HFFc6 (cell line): ENCODE results near the gene DHRS9. TPM values are rescaled to one million over a fixed set of nuclear protein-coding genes. Genes with fewer than 3 reads are reported as not detected.

Experiments used
- DNase-seq: peaks from one replicate; pipeline ENCODE4 v3.0.0-alpha.2; 2018
- H3K27ac Mint-ChIP-seq: 2 replicates; pipeline ENCODE4 v1.8.0; 2020; ENCODE audit warnings: mild to moderate bottlenecking, mixed read lengths
- H3K27me3 Mint-ChIP-seq: 2 replicates; pipeline ENCODE4 v1.8.0; 2021; ENCODE audit warnings: mild to moderate bottlenecking, moderate library complexity, mixed read lengths; ENCODE audit not compliant: insufficient read depth
- H3K36me3 Mint-ChIP-seq: 2 replicates; pipeline ENCODE4 v1.8.0; 2021; ENCODE audit warnings: low read depth, mixed read lengths
- H3K4me1 Mint-ChIP-seq: 2 replicates; pipeline ENCODE4 v1.8.0; 2020; ENCODE audit warnings: low read depth, mixed read lengths
- H3K4me3 Mint-ChIP-seq: 2 replicates; pipeline ENCODE4 v1.8.0; 2020; ENCODE audit warnings: mild to moderate bottlenecking, moderate library complexity, mixed read lengths
- H3K9me3 Mint-ChIP-seq: 2 replicates; pipeline ENCODE4 v1.8.0; 2020; ENCODE audit warnings: mild to moderate bottlenecking, mixed read lengths
- CTCF ChIP-seq: fragments of 200-600 bp; sonication (generic); IDR thresholded peaks from 2 replicates; pipeline ENCODE4 v1.5.0; 2021; ENCODE audit warnings: antibody characterized with exemption, mild to moderate bottlenecking
- total RNA-seq, 6 experiments: library from RNA; stranded (reverse); fragmentation: NEBNext Ultra II Directional; extraction: Animal tissue kit (Norgen Biotek cat#: 25700); gene quantifications; 2 replicates in 1 of 6; 3 replicates in 5 of 6; pipeline ENCODE4 v1.2.3, GENCODE V29; 2021

DHRS9 gene
- total RNA-seq, 6 experiments from 2014 or later = not detected

- H3K4me3 Mint-ChIP-seq = no peak within 1 kb of the TSS
- no peaks in the 10 kb centered on the region; the same call in none of the 2 replicates for H3K27me3 Mint-ChIP-seq
- DNase-seq = no peak
- no peak for TF ChIP-seq CTCF
- H3K4me1 Mint-ChIP-seq = no peaks in the 10 kb centered on the region
- H3K27ac Mint-ChIP-seq = no peak within 1 kb of the TSS
- peaks cover 49% of the 10 kb centered on the region for H3K9me3 Mint-ChIP-seq
- peaks cover 5% of the 10 kb centered on the region; the same call in 1 of the 2 replicates for H3K36me3 Mint-ChIP-seq
These were observed 38.2 kb upstream of the DHRS9 start, which contains the start of gene ABCB11 for GRCh38 chr2:169031202-169031601. Gene ABCB11, minus strand, starts transcription at chr2:169031324. Its CDS starts 13,199 bp downstream, at chr2:169018125.

- TF ChIP-seq CTCF = no peak
- no peaks in the 10 kb centered on the region; the same call in 1 of the 2 replicates for H3K27me3 Mint-ChIP-seq
- H3K36me3 Mint-ChIP-seq = peaks cover 5% of the 10 kb centered on the region; the same call in 1 of the 2 replicates
- H3K9me3 Mint-ChIP-seq = peaks cover 43% of the 10 kb centered on the region
- no peak overlapping the region for H3K27ac Mint-ChIP-seq
- H3K4me1 Mint-ChIP-seq = no peaks in the 10 kb centered on the region
- no peak overlapping the region for H3K4me3 Mint-ChIP-seq
- DNase-seq = no peak
These were observed 35.1 kb upstream of the DHRS9 start for GRCh38 chr2:169034256-169034655.

- no peak overlapping the region for H3K27ac Mint-ChIP-seq
- no peak overlapping the region for H3K4me3 Mint-ChIP-seq
- H3K4me1 Mint-ChIP-seq = no peaks in the 10 kb centered on the region
- peaks cover 49% of the 10 kb centered on the region for H3K9me3 Mint-ChIP-seq
- peaks cover 5% of the 10 kb centered on the region; the same call in 1 of the 2 replicates for H3K36me3 Mint-ChIP-seq
- TF ChIP-seq CTCF = no peak
- DNase-seq = no peak
- H3K27me3 Mint-ChIP-seq = no peaks in the 10 kb centered on the region; the same call in 1 of the 2 replicates
These were observed 34.3 kb upstream of the DHRS9 start for GRCh38 chr2:169034984-169035544.

- TF ChIP-seq CTCF = no peak
- no peaks in the 10 kb centered on the region; the same call in 1 of the 2 replicates for H3K27me3 Mint-ChIP-seq
- H3K4me3 Mint-ChIP-seq = no peak overlapping the region
- H3K27ac Mint-ChIP-seq = no peak overlapping the region
- DNase-seq = no peak
- H3K36me3 Mint-ChIP-seq = peaks cover 5% of the 10 kb centered on the region; the same call in 1 of the 2 replicates
- peaks cover 51% of the 10 kb centered on the region for H3K9me3 Mint-ChIP-seq
- H3K4me1 Mint-ChIP-seq = no peaks in the 10 kb centered on the region
These were observed 33.5 kb upstream of the DHRS9 start for GRCh38 chr2:169035887-169036286.

GRCh38 chr2:169036736-169037440 lies 32.5 kb upstream of the DHRS9 start:
- Mint-ChIP-seq H3K4me1 (no peaks in the 10 kb centered on the region), H3K27ac (no peak overlapping the region), H3K36me3 (peaks cover 5% of the 10 kb centered on the region; the same call in 1 of the 2 replicates), H3K4me3 (no peak overlapping the region), H3K27me3 (no peaks in the 10 kb centered on the region; the same call in 1 of the 2 replicates), H3K9me3 (peaks cover 54% of the 10 kb centered on the region)
- no peak for DNase-seq
- no peak for TF ChIP-seq CTCF
